ENCODE data around the gene HOPX. TPM values are rescaled to one million over a fixed set of nuclear protein-coding genes. Genes with fewer than 3 reads are reported as not detected.
"Not testable (repeated sequence)": the region's sequence is repeated elsewhere in the genome, so short reads cannot be mapped to it uniquely, and the experiment has no call there.

HOPX gene
- polyA plus RNA-seq, 1 donor, result 10.0 TPM

DNA sequence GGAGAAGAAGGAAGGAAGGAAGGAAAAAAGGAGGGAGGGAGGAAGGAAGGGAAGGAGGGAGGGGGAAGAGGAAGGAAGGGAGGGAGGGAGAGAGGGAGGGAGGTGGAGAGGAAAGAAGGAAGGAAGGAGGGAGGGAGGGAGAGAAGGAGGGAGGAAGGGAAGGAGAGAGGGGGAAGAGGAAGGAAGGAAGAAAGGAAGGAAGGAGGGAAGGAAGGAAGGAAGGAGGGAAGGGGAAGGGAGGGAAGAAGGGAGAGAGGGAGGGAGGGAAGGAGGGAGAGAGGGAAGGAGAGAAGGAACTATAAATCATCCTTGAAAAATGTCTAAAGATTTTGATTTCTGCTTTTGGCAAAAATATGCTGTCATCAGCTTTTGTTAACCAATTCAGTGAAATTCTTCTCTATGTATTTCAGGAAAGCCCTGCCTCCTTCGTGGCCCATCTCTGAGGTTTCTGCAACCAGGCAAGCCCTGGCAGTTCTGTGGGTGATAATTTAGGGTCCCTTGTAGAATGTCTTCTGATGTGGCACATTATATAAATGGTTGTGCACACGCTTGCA lies 7.1 kb upstream of the HOPX start:
- DNase-seq, result no peak

DNA sequence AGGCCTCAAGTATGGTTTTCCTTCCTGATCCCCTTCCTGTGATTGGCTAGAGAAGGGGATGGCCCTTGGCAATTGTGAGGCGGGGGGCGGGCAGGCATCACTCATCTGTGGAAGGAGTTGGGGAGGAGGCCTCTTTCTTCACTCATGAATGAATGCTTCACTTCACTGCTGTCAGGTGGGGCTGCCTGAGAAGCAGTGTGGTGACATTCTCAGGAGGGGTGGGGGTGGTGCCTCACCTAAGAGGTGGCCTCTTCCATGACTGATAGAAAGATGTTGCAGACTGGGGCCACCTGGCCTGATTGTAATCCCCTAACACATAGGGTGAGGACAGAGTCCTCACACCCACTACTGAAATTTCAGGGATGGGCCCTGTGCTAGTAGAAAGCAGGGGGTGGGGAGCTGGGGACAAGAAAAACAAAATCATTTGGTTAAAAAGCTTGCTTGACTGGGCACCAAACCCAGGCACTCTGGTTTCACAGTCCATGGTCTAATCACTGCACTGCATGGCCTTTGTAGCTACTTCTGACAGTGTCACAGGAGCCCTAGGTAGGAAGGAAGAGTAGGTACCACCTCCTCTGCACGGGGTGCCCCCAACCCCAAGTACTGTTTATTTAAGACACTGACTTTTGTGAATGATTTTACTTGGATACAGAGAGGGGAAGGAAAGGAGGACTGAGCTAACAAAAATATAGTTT lies 5.6 kb upstream of the HOPX start:
- DNase-seq, result no peak

DNA sequence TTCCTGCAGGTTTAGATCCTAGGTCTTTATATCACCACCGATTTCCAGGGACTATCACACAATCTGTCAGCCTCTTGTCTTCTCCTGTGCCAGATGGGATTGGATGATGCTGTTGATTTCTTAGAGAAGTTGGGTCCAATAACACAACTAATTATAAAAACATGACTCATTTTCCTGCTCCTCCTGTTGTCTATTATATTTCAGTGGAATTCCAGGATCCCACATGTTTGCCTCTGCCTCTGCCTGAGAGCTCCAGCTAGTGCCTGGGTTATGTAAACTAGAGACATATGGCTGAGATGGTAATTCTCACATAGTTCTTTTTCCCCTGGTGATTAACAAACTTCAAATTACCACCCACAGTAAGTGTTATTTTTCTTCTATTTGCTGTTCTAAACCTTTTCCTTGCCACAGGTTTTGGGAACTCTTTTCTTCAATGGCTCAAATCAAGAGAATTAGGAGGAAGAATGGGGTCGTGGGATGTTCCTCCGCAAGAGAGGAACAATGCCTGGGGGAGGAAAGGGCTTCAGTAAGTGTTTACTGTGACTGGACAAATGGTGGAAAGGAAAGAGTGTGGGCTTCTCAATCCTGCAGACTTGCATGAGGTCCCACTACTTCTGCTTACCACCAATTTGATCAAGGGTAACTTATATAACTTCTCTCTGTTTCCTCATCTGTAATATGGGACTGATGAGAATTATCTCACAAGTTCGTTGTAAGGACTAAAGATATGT lies 3.4 kb upstream of the HOPX start:
- no peak for DNase-seq

- no peak for DNase-seq
Measured at GRCh38 chr4:56683455-56683854, 2.4 kb upstream of the HOPX start.

GRCh38 chr4:56681853-56682525 lies 893 bp upstream of the HOPX start:
- DNase-seq, result no peak

DNA sequence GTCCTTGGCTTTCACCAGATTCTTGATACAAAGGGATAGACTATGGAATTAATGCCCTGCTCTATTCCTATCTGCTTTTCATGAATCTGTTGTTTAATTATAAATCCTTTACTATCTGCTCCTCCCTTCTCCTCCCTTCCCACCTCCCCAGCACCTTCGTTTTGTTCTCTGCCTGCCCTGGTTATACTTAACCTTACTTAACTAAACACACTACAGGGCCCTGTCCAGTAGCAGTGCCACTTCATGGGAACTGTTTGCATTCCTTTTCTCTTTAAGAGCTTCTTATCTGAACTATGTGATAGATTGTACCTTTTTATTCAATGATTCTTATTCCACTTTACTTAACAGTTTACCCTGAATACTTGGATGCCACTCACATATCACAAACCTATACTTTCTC lies 830 bp downstream of the HOPX start:
- DNase-seq, result no peak

GRCh38 chr4:56677711-56678110 lies 3.4 kb downstream of the HOPX start:
- no peak for DNase-seq

DNA sequence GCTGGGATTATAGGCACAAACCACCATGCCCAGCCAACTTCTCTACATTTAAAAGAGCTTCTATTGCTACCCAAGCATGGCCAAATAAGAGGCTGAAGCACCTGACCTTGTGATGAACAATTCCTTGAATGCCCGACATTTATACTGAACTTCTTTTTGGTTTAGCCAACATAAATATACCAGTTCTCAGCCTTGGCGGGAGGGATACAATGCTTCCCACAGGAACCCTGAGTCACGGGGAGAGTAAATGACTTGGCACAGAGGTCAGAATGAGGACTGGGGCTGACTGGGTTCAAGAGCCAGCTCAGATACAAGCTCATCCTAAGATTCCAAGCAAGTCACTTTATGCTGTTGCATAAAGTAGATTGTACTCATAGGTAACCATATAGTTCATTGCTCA lies 6.1 kb downstream of the HOPX start:
- DNase-seq, result no peak

- no peak for DNase-seq
Measured at GRCh38 chr4:56671860-56672259, 9.2 kb downstream of the HOPX start.

- DNase-seq, result no peak
Measured at GRCh38 chr4:56671373-56671772, 9.7 kb downstream of the HOPX start.

DNA sequence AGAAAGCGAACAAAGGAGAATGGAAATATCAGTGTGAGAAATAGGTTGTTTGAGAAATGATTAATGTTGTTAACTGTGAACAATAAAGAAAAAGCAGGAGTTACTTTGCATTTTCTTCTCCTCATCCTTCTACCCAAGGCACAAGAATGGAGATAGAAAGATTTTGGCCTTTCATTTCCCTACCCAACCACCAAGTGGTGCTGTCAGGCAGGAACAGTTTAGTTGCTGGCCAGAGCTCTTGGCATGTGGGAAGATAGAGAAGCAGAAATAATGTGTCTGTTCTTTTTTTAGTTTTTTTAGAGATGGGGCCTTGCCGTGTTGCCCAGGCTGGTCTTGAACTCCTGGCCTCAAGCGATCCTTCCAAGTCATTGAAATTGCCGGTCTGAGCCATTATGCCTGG lies 12.8 kb downstream of the HOPX start:
- no peak for DNase-seq

- not testable (repeated sequence) for DNase-seq
Measured at GRCh38 chr4:56667396-56667795, 13.7 kb downstream of the HOPX start.

GRCh38 chr4:56666279-56666678 lies 14.8 kb downstream of the HOPX start:
- no peak for DNase-seq

GRCh38 chr4:56665781-56666180 lies 15.3 kb downstream of the HOPX start:
- no peak for DNase-seq

DNA sequence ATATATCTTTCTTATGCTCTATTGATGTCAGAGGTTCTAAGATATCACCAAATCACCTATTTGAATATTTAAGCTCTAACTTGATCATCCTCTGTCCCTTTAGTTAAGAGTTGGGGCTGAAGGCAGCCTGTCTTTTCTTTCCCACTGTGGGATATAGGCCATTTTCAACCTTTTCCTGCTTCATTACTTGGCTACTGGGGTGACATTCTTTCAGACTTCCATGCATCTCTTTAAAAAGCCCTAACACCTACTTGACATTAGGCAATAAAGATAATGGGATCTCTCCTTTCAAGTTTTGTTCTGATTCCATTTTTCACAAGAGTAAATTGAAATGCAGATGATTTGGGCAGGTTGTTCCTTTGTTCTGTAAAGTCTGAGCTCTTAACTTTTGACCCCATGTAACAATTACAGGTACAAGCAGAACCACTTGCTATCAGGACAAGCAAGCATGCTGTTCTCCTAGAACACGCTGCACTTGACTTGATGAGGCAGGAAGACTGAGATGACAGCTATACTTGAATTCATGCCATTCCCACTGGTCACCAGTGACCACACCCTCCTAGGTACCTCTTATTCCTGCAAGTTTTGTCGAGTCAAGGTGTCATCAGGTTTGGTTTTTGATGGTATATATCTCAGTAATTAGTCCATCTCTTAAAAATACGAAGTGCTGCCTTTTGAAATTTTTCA lies 18.2 kb downstream of the HOPX start:
- DNase-seq, result no peak

- no peak for DNase-seq
Measured at GRCh38 chr4:56659946-56660345, 21.1 kb downstream of the HOPX start.

- DNase-seq, result no peak
Measured at GRCh38 chr4:56658528-56658927, 22.6 kb downstream of the HOPX start.

- no peak for DNase-seq
Measured at GRCh38 chr4:56657818-56658217, 23.3 kb downstream of the HOPX start.

- no peak for DNase-seq
Measured at GRCh38 chr4:56657128-56657527, 24.0 kb downstream of the HOPX start.

GRCh38 chr4:56656346-56656643 lies 24.8 kb downstream of the HOPX start:
- DNase-seq, result no peak

GRCh38 chr4:56655627-56656345 lies 25.3 kb downstream of the HOPX start:
- DNase-seq, result no peak

GRCh38 chr4:56655209-56655626 lies 25.9 kb downstream of the HOPX start:
- no peak for DNase-seq

All from hindlimb muscle (tissue), 1 donor.